Left cardiac atrium (tissue), 4 donors: Measurements from ENCODE around the gene GPR137. TPM values are rescaled to one million over a fixed set of nuclear protein-coding genes. Genes with fewer than 3 reads are reported as not detected.
"Not testable (repeated sequence)": the region's sequence is repeated elsewhere in the genome, so short reads cannot be mapped to it uniquely, and the experiment has no call there.

Experiments used
- ATAC-seq, 2 donors: fragments of 200-7000 bp; cut with Tn5 transposase; one replicate each; pipeline ENCODE4 v1.9.1; 2020; ENCODE audit warnings: mild to moderate bottlenecking in 2 of 2, moderate library complexity in 2 of 2
- DNase-seq: peaks from one replicate; pipeline ENCODE4 v3.0.0-alpha.2; 2020
- intact Hi-C, 2 donors: fragments of 100-400 bp; cut with DNase I; formaldehyde crosslinking; loops; one replicate each; pipeline versions ENCODE4 v1.14.1 to v1.15.1; 2022 to 2023
- total RNA-seq, 2 donors: library from RNA; stranded (reverse); fragmentation: NEBNext Ultra II Directional; extraction: Animal tissue kit (Norgen Biotek cat#: 25700); gene quantifications; one replicate each; pipeline ENCODE4 v1.2.1, GENCODE V29; 2021
- donor health status: DM: no; HTN: yes; CAD: no.
- donor health status: DM: no; HTN: yes; CAD: no; lungs with severe emphysema.
- donor health status: DM: yes; HTN: yes; CAD: no.
- donor health status: Dilated cardiomyopathy.

GPR137 gene
- total RNA-seq, 2 donors from 2014 or later: 31.6 to 32.6 TPM

- DNase-seq, ATAC-seq: not testable (repeated sequence)
- intact Hi-C loops: loop anchor here in 1 of 2 donors (10.0 kb wide), 1 partner anchor 103 kb away; the partner anchor contains the start of gene FERMT3
Measured at GRCh38 chr11:64307795-64308194, 22.1 kb downstream of the GPR137 start.

DNA sequence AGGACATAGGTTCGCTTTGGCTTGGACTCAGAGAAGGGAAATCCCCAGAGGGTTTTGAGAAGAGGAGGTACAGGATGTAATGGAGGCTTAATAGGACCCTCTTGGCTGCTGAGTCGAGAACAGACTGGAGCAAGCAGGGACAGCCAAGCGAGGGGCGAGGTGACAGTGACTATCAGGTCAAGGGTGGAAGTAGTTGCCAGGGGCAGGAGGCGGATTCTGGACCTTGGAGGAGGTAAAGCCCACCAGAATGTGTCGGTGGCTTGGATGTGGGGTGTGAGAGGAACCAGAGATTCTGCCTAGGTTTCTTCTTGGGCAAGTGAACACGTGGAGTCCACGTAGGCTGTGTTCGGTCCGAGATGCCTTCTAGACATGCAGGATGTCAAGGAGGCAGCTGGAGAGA lies 27.3 kb downstream of the GPR137 start:
- intact Hi-C loops: no loop called here
- ATAC-seq (no peak), DNase-seq (no peak)

DNA sequence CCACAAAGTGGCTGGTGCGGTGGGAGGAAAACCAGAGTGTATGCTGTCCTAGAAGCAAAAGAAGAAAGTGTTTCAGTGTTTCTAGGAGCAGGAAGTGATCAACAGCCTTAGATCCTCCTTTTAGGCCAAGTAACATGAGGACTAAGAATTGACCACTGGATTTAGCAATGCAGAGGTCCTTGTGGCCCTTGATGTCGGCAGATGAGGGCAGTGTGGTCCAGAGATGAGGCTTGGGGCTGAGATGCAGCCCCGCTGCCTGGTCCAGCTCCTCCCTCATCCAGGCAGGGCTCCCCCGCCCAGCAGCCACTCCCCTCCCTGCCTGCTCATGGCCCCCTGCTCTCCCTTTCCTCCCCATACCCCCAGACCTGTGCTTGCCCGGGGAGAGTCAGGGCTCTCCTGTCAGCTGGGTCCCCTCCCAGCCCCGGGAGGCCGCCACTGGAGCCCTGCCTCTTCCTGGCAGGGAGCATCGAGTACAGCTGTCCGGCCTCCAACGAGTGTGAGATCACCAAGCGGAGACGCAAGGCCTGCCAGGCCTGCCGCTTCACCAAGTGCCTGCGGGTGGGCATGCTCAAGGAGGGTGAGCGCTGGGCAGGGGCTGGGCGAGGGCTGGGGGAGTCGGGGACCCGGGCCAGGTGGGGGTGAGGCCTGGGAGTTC lies 28.0 kb downstream of the GPR137 start:
- DNase-seq (peak; percentile 74), ATAC-seq (peak in 1 of 2 donors; percentile 1)
- intact Hi-C loops: no loop called here

DNA sequence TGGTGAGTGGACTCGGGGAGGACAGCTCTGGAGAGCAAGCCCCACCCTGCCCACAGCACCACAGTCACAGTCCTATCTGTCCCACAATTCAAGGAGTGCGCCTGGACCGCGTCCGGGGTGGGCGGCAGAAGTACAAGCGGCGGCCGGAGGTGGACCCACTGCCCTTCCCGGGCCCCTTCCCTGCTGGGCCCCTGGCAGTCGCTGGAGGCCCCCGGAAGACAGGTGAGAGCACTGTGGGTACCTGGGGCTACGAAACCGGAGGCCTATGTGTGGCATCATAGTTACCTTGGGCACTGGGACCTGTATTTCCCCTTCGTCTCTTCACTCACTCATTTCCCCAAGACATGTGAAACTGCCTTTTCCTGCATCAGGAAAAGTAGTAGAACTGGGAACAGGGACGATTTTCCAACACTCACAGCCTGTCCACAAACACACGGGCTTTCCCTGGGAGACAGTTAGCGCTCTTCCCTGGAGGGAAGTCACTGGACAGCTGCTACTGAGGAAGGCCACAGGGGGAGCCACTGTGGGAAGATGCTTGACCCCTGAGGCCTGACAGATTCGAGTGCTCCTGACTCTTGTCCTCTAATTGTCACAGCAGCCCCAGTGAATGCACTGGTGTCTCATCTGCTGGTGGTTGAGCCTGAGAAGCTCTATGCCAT lies 28.6 kb downstream of the GPR137 start:
- ATAC-seq: no peak
- intact Hi-C loops: no loop called here
- DNase-seq: no peak

- intact Hi-C loops: no loop called here
- DNase-seq: no peak
- ATAC-seq: no peak
Measured at GRCh38 chr11:64314805-64315561, 29.3 kb downstream of the GPR137 start.

- DNase-seq, ATAC-seq, intact Hi-C loops: not testable (repeated sequence)
Measured at GRCh38 chr11:64315667-64316526, 30.2 kb downstream of the GPR137 start.

- intact Hi-C loops: no loop called here
- peak in 1 of 2 donors; percentile 0 for ATAC-seq
- peak; percentile 45 for DNase-seq
Measured at GRCh38 chr11:64316672-64317324, 31.1 kb downstream of the GPR137 start.

DNA sequence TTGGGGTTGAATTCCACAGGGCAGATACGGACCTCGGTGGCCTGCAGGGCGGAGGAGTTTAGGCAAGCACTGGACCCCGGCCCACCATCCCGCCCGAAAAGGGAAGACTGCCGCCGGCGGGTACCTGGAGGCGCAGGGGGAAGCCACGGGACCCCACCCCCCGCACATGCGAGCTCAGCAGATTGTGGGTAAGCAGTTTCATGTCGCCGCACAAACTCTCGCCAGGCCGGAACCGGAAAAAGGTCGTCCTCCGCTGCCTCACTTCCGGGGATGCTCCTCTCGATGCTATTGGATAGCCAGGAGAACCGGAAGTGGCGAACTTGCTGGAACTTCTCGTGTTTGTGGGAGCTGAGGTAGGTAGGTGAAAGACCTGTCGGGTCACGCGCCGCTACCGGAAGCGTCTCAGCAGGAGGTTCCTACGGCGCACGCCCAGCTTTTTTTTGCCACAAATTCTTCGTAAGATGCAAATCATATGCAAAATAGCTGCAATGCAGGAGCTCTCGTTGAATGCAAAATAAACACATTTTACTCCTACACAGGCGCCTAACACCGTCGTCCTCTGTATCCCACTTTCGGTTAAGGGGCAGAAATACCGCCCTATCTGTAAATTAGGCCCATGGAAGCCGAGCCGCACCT lies 31.8 kb downstream of the GPR137 start, which contains the start of gene TRMT112:
TRMT112 (minus strand) TSS at position 235 of the 636 bp plus-strand sequence; CDS start at position 202, 33 bp downstream.
- intact Hi-C loops: no loop called here
- DNase-seq (peak; percentile 96), ATAC-seq (peak; percentile 85 to 87)

- ATAC-seq (peak; percentile 92 to 94), DNase-seq (peak; percentile 97)
- intact Hi-C loops: no loop called here
Measured at GRCh38 chr11:64317961-64318765, 32.5 kb downstream of the GPR137 start, which contains the start of gene PRDX5. PRDX5 (plus strand) TSS chr11:64318121; CDS start chr11:64318216, 95 bp downstream.

GRCh38 chr11:64318766-64319761 lies 33.4 kb downstream of the GPR137 start:
- ATAC-seq: no peak
- intact Hi-C loops: no loop called here
- no peak for DNase-seq

GRCh38 chr11:64320556-64320955 lies 34.9 kb downstream of the GPR137 start:
- ATAC-seq: no peak
- DNase-seq: no peak
- intact Hi-C loops: no loop called here

DNA sequence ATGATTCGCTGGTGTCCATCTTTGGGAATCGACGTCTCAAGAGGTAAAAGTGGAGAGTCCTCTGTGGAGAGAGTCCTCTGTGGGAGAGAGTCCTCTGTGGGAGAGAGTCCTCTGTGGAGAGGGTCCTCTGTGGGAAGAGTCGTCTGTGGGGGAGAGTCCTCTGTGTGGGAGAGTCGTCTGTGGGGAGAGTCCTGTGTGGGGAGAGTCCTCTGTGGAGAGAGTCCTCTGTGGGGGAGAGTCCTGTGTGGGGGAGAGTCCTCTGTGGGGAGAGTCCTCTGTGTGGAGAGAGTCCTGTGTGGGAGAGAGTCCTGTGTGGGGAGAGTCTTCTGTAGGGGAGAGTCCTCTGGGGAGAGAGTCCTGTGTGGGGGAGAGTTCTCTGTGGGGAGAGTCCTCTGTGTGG lies 35.4 kb downstream of the GPR137 start:
- DNase-seq: no peak
- no peak for ATAC-seq
- intact Hi-C loops: no loop called here

- ATAC-seq (no peak), DNase-seq (no peak)
- intact Hi-C loops: no loop called here
Measured at GRCh38 chr11:64321533-64321932, 35.9 kb downstream of the GPR137 start.

- DNase-seq (no peak), ATAC-seq (no peak)
- intact Hi-C loops: no loop called here
Measured at GRCh38 chr11:64322925-64323260, 37.2 kb downstream of the GPR137 start.

DNA sequence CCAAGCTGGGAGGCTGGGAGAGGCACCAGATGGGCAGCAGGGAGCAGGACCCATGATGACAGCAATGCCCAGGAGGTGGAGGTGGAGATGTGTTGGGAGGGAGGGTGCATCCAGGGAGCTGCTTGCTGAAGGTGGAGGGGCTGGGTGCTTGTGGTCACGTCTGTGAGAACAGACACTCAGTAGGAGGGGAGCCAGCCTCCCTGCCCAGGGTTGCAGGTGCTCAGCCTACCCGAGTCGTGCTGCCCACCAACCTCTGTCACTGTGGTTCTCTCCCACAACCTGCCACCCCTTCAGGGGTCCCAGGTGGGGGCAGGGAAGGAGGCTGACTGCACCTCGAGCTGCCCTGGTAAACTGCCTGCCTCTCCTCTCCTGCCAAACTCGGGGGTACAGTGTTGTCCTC lies 37.7 kb downstream of the GPR137 start:
- ATAC-seq (no peak), DNase-seq (no peak)
- intact Hi-C loops: no loop called here

- not testable (repeated sequence) for ATAC-seq, DNase-seq
Measured at GRCh38 chr11:64323984-64324383, 38.3 kb downstream of the GPR137 start.

More at GRCh38 chr11:64323984-64324383, 38.3 kb downstream of the GPR137 start:
- intact Hi-C loops: not testable (repeated sequence)
